Stimulated activated CD8-positive, alpha-beta memory T cell treated with anti-CD3 and anti-CD28 coated beads, Interleukin-15, amount 100 ng/mL, for 48 hours (primary cell): ENCODE measurements around the gene ATG4B.
A peak's percentile ranks its signal among the peaks of the same experiment; 100 is the strongest.
"Not testable (repeated sequence)": the region's sequence is repeated elsewhere in the genome, so short reads cannot be mapped to it uniquely, and the experiment has no call there.

Experiments
- DNase-seq, 2 donors: peaks; one replicate each; pipeline ENCODE4 v3.0.0-alpha.2; 2020; ENCODE audit warnings: low read depth in 2 of 2

ATG4B gene

DNA sequence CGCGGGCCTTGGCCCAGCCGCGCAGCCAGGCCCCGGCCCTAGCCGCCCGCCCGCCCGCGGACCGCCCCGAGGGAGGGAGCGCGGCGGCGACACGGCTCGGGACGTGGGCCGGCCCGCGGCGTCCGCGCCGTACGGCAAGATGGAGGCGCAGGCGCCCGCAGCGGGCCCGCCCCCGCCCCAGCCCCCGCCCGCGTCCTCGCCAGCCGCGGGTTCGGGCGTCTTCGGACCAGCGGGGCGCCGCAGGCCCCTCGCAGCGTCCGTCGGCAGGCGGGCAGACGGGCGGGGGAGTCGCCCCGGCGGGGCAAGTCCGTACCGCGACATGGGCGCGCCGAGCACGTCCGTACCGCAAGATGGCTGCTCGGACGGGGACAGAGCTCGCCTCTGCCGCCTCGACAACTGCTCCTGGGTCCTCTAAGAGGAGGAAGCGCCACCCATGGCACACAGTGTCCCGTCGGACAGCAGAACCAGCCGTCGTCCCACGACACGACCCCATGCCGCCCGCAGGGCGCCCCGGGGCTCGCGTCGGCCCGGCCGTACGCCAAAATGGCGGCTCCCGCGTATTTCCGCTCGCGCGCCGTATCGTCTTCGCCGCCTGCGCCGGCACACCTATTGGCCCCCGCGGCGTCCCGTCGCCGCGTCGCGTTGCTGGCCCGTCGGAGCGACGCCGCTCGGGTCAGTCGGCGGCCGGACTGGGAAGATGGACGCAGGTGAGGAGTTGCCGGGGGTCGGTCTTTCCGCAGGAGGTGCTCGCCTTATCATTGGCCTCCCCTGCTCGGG is at the start of gene ATG4B, which contains the start of gene THAP4:
TSS of gene ATG4B (plus strand) at position 676 of the 777 bp plus-strand sequence. CDS start at position 698, 22 bp downstream.
TSS of gene THAP4 (minus strand) at position 141 of the 777 bp plus-strand sequence. CDS start 141 bp downstream, outside the sequence.
- DNase-seq: peak; percentile 69

DNA sequence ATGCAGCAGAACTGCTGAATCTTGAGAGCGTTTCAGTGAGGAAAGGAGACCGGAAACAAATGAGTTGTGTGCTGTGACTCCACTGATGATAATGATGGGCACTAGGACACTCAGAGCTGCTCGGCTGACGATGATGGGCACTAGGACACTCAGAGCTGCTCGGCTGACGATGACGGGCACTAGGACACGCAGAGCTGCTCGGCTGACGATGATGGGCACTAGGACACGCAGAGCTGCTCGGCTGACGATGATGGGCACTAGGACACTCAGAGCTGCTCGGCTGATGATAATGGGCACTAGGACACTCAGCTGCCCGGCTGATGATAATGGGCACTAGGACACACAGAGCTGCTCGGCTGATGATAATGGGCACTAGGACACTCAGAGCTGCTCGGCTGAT is 47.6 kb upstream of the ATG4B start:
- DNase-seq: not testable (repeated sequence)

DNA sequence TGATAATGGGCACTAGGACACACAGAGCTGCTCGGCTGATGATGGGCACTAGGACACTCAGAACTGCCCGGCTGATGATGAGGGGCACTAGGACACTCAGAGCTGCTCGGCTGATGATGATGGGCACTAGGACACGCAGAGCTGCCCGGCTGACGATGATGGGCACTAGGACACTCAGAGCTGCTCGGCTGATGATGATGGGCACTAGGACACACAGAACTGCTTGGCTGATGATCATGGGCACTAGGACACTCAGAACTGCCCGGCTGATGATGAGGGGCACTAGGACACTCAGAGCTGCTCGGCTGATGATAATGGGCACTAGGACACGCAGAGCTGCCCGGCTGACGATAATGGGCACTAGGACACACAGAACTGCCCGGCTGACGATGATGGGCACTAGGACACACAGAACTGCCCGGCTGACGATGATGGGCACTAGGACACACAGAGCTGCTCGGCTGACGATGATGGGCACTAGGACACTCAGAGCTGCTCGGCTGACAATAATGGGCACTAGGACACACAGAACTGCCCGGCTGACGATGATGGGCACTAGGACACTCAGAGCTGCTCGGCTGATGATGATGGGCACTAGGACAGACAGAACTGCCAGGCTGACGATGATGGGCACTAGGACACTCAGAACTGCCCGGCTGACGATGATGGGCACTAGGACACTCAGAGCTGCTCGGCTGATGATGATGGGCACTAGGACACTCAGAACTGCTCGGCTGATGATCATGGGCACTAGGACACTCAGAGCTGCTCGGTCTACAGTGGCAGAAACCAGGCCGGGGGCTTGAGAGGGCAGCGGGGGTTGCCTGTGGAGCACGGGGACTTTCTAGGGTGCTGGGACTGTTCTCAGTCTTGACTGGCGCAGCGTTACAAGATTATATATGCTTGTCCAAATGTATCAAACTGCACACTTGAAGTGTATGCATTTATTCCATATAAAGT is 46.7 kb upstream of the ATG4B start:
- not testable (repeated sequence) for DNase-seq

DNA sequence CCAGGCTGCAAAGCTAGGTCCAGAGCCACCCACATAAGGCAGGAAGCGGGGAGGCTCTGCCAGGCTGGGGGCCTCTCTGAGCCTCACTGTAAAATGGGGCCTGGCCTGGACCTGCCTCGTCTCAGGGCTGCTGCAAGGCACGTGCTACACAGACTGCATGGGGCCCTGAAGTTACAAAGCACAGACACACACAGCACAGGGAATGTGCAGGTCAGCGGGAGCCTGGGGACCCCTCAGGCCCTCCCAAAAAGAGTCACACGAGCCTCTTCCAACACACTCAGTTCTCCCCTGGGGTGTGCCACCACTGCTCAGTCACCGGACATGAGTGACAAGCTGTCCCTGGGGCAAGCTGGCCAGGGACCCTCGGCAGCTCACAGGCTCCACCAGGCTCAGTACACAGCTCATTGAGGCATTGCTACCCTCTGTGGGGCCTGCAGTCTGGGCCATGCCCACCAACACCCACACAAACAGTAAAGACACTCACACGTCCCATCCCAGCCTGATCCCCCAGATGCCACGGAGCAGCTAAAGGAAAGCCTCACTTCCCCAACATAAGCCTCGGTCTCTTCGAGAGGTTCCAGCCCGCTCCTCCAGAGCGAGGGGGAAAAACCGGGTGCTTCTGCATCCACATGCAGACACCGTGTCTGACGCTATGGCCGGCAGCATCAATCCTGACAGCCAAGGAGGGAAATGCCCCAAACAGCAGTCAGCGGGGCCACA is 45.2 kb upstream of the ATG4B start:
- DNase-seq: no peak

DNA sequence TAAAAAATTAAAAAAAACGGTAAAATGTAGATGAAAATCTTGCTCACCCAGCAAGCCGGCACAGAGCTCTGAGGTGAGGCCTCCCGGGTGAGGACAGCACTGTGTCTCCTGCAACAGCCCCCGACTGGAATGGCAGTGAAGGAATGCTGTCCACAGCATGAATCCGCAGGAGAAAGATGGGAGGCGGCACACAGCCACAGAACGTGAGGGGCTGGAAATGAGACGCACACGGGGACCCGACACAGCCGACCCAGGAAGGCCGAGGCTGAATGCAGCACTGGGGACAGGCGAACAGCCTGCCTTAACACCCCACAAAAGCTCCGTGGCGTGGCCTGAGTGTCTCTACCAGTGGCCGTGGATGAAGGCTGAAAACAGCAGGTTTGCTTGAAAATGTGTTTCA is 44.2 kb upstream of the ATG4B start:
- no peak for DNase-seq

DNA sequence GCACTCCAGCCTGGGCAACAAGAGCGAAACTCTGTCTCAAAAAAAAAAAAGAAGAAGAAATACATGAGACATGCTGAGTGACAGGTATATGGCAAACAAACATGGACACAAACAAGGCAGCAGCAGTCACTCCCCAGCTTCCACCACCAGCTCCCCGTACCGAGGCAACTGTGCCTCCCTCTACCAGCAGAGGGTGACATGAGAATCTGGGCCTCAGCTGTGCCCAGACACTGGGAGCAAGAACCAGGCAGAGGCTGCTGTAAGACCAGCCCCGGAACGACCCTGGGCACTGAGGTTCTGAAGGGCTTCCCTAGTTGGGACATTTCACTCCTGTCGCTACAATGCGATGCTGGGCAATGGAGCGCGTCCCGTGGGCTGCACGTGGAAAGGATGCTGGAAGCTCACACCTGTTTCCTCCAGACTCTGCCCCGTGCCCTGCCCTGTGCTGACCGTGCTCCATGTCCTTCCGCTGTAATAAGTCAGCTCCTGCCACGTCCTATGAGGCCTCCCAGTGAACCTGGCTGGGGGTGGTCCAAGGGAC is 41.8 kb upstream of the ATG4B start:
- no peak for DNase-seq

DNA sequence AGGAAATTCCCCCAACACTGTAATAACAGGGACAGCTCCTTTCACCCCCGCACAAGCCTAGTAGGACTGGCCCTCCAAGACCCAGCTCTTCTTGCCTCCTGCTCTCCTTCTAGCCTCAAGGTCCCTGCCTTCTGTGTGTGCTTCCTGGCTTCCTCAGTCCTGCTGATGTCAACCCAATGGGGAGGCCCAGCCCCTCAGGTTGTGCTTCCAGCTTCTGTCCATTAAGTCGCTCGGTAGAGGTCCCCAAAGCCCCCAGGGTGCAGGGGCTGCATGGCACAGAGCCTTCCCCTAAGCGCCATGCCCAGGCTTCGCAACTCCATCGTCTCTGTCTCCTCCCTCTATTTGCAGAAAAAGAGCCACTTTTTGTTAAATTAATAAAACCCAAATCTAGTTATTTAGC is 39.9 kb upstream of the ATG4B start:
- DNase-seq: no peak

DNA sequence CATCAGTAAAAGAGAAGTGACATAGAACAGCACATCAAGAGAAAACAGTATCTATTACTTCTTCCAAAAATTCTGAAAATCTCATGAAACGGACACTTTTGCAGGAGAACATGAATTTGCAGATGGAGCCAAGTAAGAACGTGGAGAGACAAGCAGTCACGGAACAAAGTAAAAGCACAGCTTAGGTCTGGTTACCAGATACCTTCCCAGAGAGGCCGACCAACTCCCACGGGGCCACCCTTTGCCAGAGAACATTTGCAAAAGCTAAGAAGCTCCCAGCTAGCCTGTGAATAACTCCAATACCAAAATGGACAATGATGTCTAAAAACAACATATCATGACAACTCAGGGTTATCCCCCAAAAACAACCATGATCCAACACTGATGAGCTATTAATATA is 39.4 kb upstream of the ATG4B start:
- DNase-seq: no peak

DNA sequence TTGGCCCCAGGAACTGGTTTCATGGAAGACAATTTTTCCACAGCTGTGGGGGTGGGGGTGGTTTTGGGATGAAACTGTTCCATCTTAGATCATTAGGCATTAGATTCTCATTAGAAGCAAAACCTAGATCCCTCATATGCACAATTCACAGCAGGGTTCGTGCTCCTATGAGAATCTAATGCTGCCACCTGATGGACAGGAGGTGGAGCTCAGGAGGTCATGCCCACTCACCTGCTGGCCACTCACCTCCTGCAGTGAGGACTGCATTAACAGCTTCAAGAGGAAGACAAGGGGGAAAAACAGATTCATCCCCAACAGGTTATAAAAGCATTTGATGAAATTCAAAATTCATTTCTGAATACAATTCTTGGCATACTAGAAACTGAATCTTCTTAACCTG is 39.0 kb upstream of the ATG4B start:
- DNase-seq: no peak

DNA sequence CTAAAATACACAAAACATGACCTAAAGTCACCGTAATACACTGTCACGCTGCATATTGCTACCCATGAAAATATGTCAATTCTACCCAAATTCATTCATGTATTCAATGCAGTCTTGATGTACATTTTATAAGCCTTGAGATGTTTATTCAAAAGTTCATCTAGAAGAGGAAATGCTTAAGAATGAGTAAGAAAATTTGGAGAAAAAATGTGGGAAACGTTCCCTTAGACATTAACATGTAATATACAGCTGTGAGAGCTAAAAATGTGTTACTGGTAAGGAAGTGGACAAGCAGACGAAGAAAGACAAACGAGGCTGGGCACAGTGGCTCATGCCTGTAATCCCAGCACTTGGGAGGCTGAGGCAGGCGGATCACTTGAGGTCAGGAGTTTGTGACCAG is 37.9 kb upstream of the ATG4B start:
- DNase-seq: no peak

DNA sequence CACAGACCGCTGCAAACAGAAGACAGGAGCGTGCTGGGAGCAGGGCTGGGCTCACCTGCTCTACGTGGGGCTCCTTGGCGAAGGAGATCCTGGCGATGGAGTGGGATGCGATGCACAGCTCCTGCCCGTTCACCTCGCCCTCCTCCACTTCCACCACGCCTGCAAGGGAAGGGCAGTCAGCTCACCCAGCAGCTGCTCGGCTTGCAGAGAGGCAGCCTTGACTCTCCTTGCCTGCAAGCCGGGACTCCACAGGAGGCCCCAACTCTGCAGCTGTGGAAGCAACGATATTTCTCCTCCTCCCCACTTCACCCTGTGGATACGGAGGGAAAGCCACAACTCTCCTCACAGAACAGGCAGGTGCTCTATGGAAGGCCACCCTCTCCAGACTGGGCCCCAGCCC is 35.7 kb upstream of the ATG4B start:
- no peak for DNase-seq

DNA sequence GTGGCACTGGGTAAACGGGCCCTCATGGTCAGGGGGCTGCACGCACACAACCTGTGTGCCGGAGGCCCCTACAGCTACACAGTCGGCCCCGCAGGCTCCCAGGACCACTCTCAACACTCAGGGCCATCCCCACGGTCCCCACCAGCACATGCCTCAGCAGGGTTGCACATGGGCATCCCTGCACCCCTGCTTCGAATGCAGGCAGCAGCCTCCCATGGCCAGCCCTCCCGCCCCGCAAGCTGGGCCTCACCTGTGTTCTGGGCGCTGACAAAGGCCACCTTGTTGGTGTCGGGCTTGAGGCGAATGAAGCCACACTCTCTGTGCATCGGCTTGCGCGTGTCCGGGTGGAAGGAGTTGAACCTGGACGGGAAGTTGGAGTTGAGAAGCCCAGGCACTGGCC is 34.8 kb upstream of the ATG4B start:
- no peak for DNase-seq

DNA sequence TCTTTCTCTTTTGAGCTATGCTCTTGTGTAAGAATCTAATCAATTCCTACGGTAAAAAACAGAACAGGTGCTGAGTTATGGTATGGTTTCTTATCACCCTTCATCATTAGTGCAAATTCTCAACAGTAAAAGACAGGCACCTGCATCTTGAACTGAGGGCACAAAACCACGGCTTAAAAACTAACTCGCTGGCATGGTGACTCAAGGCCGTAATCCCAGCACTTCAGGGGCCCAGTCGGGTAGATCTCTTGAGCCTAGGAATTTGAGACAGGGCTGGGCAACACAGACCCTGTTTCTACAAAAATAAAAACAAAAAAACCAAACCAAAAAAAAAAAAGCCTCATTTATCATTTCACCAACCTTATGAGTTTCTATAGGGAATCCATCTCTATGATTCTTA is 33.8 kb upstream of the ATG4B start:
- DNase-seq: no peak

DNA sequence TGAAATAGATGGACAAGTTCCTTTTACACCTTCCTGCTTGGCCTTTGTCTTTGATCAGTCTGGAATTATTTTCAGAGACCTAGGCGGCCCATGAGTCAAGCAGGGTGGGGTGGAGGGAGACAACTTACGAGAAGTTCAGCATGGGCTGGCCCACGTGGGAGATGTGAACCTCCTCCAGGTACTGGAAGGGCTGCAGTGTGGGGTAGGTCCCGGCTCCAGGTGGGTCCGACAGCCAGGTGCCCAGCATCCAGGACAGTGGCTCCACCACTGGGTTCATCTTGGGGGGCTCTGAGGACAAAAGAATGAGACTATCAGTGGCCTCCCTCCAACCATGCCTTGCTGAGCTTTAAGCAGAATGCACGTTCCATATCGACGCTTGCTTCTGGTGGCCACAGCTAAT is 31.3 kb upstream of the ATG4B start:
- DNase-seq: no peak

DNA sequence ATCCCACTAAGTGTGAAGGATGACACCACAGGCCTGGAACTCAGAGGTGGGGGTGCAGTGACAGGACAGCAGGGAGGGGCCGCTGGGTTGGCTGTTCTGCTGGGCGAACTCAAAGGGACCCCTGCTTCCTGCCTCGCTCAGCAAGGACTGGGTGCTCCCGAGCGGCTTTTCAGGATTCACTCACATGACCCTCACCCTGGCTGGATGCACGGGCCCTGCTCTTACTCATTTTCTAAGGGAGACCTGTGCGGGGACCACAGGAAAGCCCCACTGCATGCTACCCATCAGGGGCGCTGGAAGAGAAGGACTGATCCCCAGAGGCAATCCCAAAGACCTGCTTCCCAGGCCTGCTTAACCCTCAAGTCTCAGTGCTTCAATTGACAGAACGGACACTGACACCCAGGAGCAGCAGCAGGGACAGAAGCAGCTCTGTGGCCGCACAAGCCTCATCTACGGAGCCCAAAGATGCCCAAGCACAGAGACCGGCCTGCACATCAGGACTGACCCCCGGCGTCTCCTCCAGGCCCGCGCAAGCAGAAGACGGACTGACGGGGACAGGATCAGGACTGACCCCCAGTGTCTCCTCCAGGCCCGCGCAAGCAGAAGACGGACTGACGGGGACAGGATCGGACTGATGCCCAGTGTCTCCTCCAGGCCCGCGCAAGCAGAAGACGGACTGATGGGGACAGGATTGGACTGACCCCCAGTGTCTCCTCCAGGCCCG is 30.2 kb upstream of the ATG4B start:
- no peak for DNase-seq

DNA sequence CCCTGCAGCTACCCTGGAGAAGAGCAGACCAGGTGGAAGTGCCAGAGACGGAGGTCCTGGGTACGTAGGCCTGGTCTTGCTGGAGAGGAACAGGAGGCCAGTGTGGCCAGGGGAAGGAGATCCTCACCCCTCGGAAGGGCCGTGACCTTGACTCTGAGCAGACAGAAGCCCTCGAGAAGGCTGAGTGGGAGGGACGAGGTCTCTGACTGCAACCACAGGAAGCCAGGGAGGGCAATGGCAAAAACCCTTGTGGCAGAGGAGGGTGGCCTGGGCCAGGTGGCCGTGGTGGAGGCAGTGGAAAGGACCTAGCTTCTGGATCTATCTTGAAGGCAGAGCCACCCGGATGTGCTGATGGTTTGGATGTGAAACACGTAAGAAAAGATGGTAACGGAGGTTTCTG is 28.6 kb upstream of the ATG4B start:
- peak in 1 of 2 donors; percentile 1 for DNase-seq

DNA sequence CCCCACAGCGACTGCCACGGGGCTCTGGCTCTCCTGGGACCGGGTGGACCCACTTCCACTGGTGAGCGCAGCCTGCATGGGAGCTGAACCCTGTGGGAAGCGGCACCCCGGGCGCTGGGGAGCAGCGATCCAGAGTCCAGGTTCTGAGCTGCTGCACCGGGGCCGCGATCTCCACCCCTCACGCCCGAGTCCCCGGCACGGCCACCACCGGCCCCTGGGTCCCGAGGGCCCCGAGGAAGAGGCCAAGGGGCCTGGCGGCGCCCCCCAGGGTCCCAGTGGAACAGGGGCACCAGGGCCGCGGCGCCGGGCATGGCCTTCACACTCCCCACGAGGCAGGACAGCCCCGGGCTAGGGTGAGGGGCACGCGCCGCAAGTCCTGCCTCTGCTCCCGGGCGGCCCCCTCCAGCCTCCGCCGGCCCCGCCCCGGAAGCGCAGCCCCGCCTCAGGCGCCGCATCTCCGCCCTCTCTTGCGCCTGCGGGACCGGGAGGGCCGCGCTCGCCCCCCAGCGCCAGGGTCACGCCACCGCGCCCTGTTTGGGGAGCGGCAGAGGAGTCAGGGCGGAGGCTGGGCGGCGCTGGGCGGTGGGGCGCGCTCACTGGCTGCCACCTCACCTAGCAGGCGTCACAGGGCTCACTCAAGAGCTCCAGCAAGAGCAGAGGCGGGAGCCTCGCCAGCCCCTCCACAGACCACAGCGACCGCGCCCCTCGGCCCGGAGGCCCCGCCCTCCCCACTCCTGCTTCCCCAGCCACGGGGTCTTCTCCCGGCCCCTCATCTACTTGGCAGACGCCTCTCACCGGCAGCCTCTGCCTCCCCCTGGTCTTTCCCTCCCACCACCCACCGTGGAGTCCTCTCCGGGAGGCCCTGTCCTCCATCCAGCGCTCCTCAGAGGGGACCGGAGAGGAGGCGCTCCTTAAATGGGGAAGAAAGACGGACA is 27.4 kb upstream of the ATG4B start:
- DNase-seq: peak; percentile 90 to 91

DNA sequence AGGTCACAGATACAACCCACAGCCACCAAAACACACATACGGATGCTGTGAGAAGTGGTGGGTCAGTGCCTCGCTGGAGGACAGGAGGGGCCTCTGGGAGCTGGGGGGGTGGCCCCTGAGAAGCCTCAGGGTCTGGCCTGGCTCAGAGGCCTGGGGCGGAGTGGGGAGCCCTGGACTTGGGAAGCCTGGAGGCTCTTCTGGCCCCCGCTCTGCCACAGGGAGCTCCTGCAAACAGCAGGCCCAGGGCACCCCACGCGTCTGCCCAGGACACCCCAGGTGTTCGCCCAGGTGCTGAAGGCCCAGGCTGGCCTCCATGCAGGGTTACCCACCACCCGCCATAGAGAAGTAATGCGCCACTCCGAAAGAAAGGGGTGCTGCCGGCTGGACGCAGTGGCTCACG is 26.4 kb upstream of the ATG4B start:
- DNase-seq: no peak

DNA sequence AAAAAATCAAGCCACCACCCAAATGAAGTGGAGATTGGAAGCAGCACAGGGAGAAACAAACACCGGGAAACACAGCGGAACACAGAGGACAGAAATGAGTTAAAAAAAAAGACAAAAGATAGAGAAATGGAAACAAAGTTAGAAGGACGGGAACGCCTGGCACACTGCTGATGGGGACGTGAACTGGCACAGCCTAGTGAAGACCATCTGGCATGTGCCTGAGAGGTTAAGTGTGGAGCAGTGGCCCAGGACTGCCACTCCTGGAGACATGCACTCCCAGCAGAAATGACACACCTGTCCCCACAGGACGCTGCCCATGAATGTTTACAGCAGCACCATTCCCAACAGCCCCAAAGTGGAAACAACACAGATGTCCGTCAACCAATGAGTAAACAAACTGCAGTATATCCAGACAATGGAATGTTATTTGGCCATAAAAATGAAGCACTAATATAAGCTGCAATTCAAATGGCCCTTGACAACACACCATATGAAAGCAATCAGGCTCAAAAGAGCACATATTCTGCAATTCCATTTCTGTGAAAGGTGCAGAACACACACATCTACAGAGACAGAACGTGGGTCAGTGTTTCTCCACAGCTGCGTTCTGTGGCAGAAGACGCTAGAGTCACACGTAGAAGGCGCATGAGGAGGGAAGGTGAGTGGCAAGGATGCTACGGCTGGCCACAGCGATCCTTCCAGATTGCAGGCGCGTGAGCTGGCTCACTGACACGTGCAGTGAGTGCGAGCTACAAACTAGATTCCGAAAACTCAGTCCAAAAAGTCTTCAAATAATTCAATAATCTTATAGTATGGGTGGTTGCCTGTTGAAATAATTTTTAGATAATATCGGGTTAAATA is 25.1 kb upstream of the ATG4B start:
- DNase-seq: no peak
